HepG2 (cell line): ENCODE data around the gene TRAPPC12. TPM values are rescaled to one million over a fixed set of nuclear protein-coding genes. Genes with fewer than 3 reads are reported as not detected.
A peak's percentile ranks its signal among the peaks of the same experiment; 100 is the strongest.

Source experiments
- HIC2 ChIP-seq: sonication (generic); formaldehyde crosslinking; IDR thresholded peaks from 2 replicates; pipeline ENCODE4 v1.9.0; 2022; ENCODE audit warnings: low read depth, missing genetic modification reagents
- JDP2 ChIP-seq: sonication (generic); formaldehyde crosslinking; IDR thresholded peaks from 2 replicates; pipeline ENCODE4 v1.8.1; 2022; ENCODE audit warnings: missing genetic modification reagents, borderline replicate concordance
- KAT2B ChIP-seq: fragments of 150-350 bp; IDR thresholded peaks from 2 replicates; pipeline ENCODE4 v1.6.1; 2014; ENCODE audit warnings: low read depth, low read length, borderline replicate concordance
- NFKB2 ChIP-seq: sonication (generic); formaldehyde crosslinking; IDR thresholded peaks from 2 replicates; pipeline ENCODE4 v1.4.0; 2020; ENCODE audit warnings: missing genetic modification reagents, borderline replicate concordance
- PRDM4 ChIP-seq: sonication (generic); formaldehyde crosslinking; IDR thresholded peaks from 2 replicates; pipeline ENCODE4 v1.9.0; 2021; ENCODE audit warnings: missing genetic modification reagents, borderline replicate concordance
- RNF219 ChIP-seq: sonication (generic); formaldehyde crosslinking; IDR thresholded peaks from 2 replicates; pipeline ENCODE4 v1.5.0; 2020; ENCODE audit warnings: mild to moderate bottlenecking, missing genetic modification reagents
- SNAPC4 ChIP-seq: sonication (generic); formaldehyde crosslinking; IDR thresholded peaks from 2 replicates; pipeline ENCODE4 v1.4.0; 2020; ENCODE audit warnings: mild to moderate bottlenecking, missing genetic modification reagents
- ZNF292 ChIP-seq: sonication (generic); formaldehyde crosslinking; IDR thresholded peaks from 2 replicates; pipeline ENCODE4 v1.8.1; 2022; ENCODE audit warnings: mild to moderate bottlenecking, low read depth, missing genetic modification reagents, borderline replicate concordance
- ZNF362 ChIP-seq: sonication (generic); formaldehyde crosslinking; IDR thresholded peaks from 2 replicates; pipeline ENCODE4 v1.4.0; 2020; ENCODE audit warnings: missing genetic modification reagents, mild to moderate bottlenecking, borderline replicate concordance
- ZNF44 ChIP-seq: sonication (generic); formaldehyde crosslinking; IDR thresholded peaks from 2 replicates; pipeline ENCODE4 v1.5.1; 2020; ENCODE audit warnings: mild to moderate bottlenecking, missing genetic modification reagents
- ZNF713 ChIP-seq: sonication (generic); formaldehyde crosslinking; IDR thresholded peaks from 2 replicates; pipeline ENCODE4 v1.4.0; 2020; ENCODE audit warnings: mild to moderate bottlenecking, missing genetic modification reagents
- ZSCAN25 ChIP-seq: sonication (generic); formaldehyde crosslinking; IDR thresholded peaks from 2 replicates; pipeline ENCODE4 v1.8.0; 2022; ENCODE audit warnings: mild to moderate bottlenecking, missing genetic modification reagents
- ZSCAN29 ChIP-seq: sonication (generic); formaldehyde crosslinking; conservative IDR thresholded peaks from 2 replicates; pipeline ENCODE4 v1.4.0; 2020; ENCODE audit warnings: mild to moderate bottlenecking, missing genetic modification reagents
- polyA plus RNA-seq, 8 experiments: library from polyadenylated mRNA; depleted of rRNA in 3 of 8; stranded (reverse) in 7 of 8; unstranded in 1 of 8; fragments of >200 nt; fragmentation: Illumina TruSeq in 4 of 8; extraction: Trizol in 4 of 8; gene quantifications; 2 replicates each; pipeline versions ENCODE4 v1.2.1 to v1.2.3, GENCODE V29; 2011 to 2016; ENCODE audit warnings: low read depth in 4 of 8, missing spikeins in 1 of 8, mixed read lengths in 1 of 8; ENCODE audit not compliant: insufficient read depth in 1 of 8
- total RNA-seq, 5 experiments: library from RNA; depleted of rRNA; stranded (reverse); fragments of >200 nt; fragmentation: Illumina TruSeq; extraction: Trizol; gene quantifications; 2 replicates each; pipeline ENCODE4 v1.2.3, GENCODE V29; 2016; ENCODE audit warnings: low read depth in 1 of 5

Gene TRAPPC12
- total and polyA plus RNA-seq, 2 of the 13 experiments (the other 11 are each of a cell fraction or from before 2014, with no cell fraction given), result 46.4 to 97.7 TPM

GRCh38 chr2:3519255-3520205, 140.0 kb downstream of the TRAPPC12 start, which contains the start of gene ADI1 (continued):
- TF ChIP-seq HIC2 (CRISPR knock-in tag) (no peak), ZNF713 (CRISPR knock-in tag) (peak; percentile 93), NFKB2 (CRISPR knock-in tag) (peak; percentile 82; the same call in 1 of the 2 replicates), ZNF292 (peak; percentile 56; the same call in 1 of the 2 replicates), ZSCAN29 (CRISPR knock-in tag) (no peak), ZSCAN25 (CRISPR knock-in tag) (0 out of 2 replicates have a peak, but pooled peaks have one; percentile 62), ZNF362 (peak; percentile 34; the same call in 1 of the 2 replicates), PRDM4 (0 out of 2 replicates have a peak, but pooled peaks have one; percentile 53), SNAPC4 (CRISPR knock-in tag) (peak; percentile 80; the same call in 1 of the 2 replicates), JDP2 (CRISPR knock-in tag) (no peak), RNF219 (CRISPR knock-in tag) (no peak; the same call in 1 of the 2 replicates), ZNF44 (CRISPR knock-in tag) (peak; percentile 68; the same call in 1 of the 2 replicates), KAT2B (no peak)
